HEK293 (cell line): ENCODE results near the gene NOD2.

Source experiments
- CTCF ChIA-PET: fragments of 350-600 bp; formaldehyde crosslinking; extraction: SDS; loops from one replicate; lab custom pipeline; 2021; ENCODE audit warnings: antibody characterized with exemption; lab: Yijun Ruan, JAX
- POLR2A ChIA-PET: fragments of 300-600 bp; formaldehyde crosslinking; extraction: SDS; loops from one replicate; lab custom pipeline; 2020; ENCODE audit warnings: antibody characterized with exemption, inconsistent platforms; lab: Yijun Ruan, JAX
- H3K27ac ChIP-seq: fragments of 200-500 bp; sonication (Bioruptor generic); 2 replicates; pipeline ENCODE4 v1.5.1; 2014; ENCODE audit warnings: low read depth, low read length, control low read depth, inconsistent platforms; ENCODE audit errors: extremely low read depth
- H3K36me3 ChIP-seq, 2 experiments: fragments of 200-500 bp in 1 of 2; sonication (Bioruptor generic) in 1 of 2; 1 replicate in 1 of 2; 2 replicates in 1 of 2; pipeline ENCODE4 v1.5.1; 2014 to 2017; ENCODE audit warnings: inconsistent platforms in 2 of 2, low read length in 2 of 2; ENCODE audit not compliant: control insufficient read depth in 2 of 2, insufficient read depth in 1 of 2
- H3K4me1 ChIP-seq: fragments of 200-500 bp; sonication (Bioruptor generic); 2 replicates; pipeline ENCODE4 v1.5.1; 2014; ENCODE audit warnings: mild to moderate bottlenecking, low read length, inconsistent platforms; ENCODE audit not compliant: control insufficient read depth, insufficient read depth
- H3K4me3 ChIP-seq: 2 replicates; pipeline ENCODE4 v1.5.1; 2011; ENCODE audit warnings: low read depth, mild to moderate bottlenecking, control low read depth, low read length, moderate library complexity
- H3K9me3 ChIP-seq: fragments of 200-500 bp; sonication (Bioruptor generic); 2 replicates; pipeline ENCODE4 v1.5.1; 2014; ENCODE audit warnings: low read depth, low read length, inconsistent platforms; ENCODE audit not compliant: control insufficient read depth, insufficient read depth
- HIC1 ChIP-seq: fragments of 450-650 bp; formaldehyde crosslinking; IDR thresholded peaks from 2 replicates; pipeline ENCODE4 v1.5.1; 2016; ENCODE audit warnings: missing biosample characterization, missing genetic modification characterization
- HOXC10 ChIP-seq: sonication (generic); formaldehyde crosslinking; IDR thresholded peaks from 2 replicates; pipeline ENCODE4 v1.8.1; 2023; ENCODE audit warnings: mild to moderate bottlenecking, missing genetic modification reagents
- PATZ1 ChIP-seq: fragments of 450-650 bp; formaldehyde crosslinking; IDR thresholded peaks from 2 replicates; pipeline ENCODE4 v1.5.1; 2016; ENCODE audit warnings: missing biosample characterization, missing genetic modification characterization
- ZBTB20 ChIP-seq: fragments of 450-650 bp; formaldehyde crosslinking; IDR thresholded peaks from 2 replicates; pipeline ENCODE4 v1.5.1; 2016; ENCODE audit warnings: missing biosample characterization, missing genetic modification characterization
- ZNF114 ChIP-seq: fragments of 450-650 bp; formaldehyde crosslinking; IDR thresholded peaks from 2 replicates; pipeline ENCODE4 v1.5.0; 2017; ENCODE audit warnings: missing biosample characterization, missing genetic modification characterization
- ZNF354C ChIP-seq: fragments of 450-650 bp; formaldehyde crosslinking; IDR thresholded peaks from 2 replicates; pipeline ENCODE4 v1.5.1; 2016; ENCODE audit warnings: missing biosample characterization, missing genetic modification characterization, low read depth, borderline replicate concordance
- ZNF37A ChIP-seq: fragments of 450-650 bp; IDR thresholded peaks from 2 replicates; pipeline ENCODE4 v1.5.1; 2018; ENCODE audit warnings: missing biosample characterization, missing genetic modification characterization
- ZNF398 ChIP-seq: fragments of 450-650 bp; formaldehyde crosslinking; IDR thresholded peaks from 2 replicates; pipeline ENCODE4 v1.5.1; 2017; ENCODE audit warnings: missing biosample characterization, missing genetic modification characterization
- ZNF404 ChIP-seq: fragments of 450-650 bp; formaldehyde crosslinking; IDR thresholded peaks from 2 replicates; pipeline ENCODE4 v1.5.1; 2017; ENCODE audit warnings: missing biosample characterization, missing genetic modification characterization
- ZNF521 ChIP-seq: fragments of 450-650 bp; formaldehyde crosslinking; IDR thresholded peaks from 2 replicates; pipeline ENCODE4 v1.5.1; 2017; ENCODE audit warnings: missing biosample characterization, mild to moderate bottlenecking, missing genetic modification characterization
- ZNF571 ChIP-seq: fragments of 450-650 bp; formaldehyde crosslinking; IDR thresholded peaks from 2 replicates; pipeline ENCODE4 v1.5.0; 2017; ENCODE audit warnings: missing biosample characterization, missing genetic modification characterization
- ZNF585B ChIP-seq: fragments of 450-650 bp; formaldehyde crosslinking; IDR thresholded peaks from 2 replicates; pipeline ENCODE4 v1.5.1; 2016; ENCODE audit warnings: missing biosample characterization, missing genetic modification characterization
- ZNF610 ChIP-seq: fragments of 450-650 bp; formaldehyde crosslinking; IDR thresholded peaks from 2 replicates; pipeline ENCODE4 v1.5.1; 2016; ENCODE audit warnings: missing biosample characterization, missing genetic modification characterization, borderline replicate concordance
- ZNF629 ChIP-seq: fragments of 450-650 bp; formaldehyde crosslinking; IDR thresholded peaks from 2 replicates; pipeline ENCODE4 v1.5.1; 2017; ENCODE audit warnings: missing biosample characterization, missing genetic modification characterization
- ZNF639 ChIP-seq: fragments of 450-650 bp; formaldehyde crosslinking; IDR thresholded peaks from 2 replicates; pipeline ENCODE4 v1.5.1; 2016; ENCODE audit warnings: missing biosample characterization, missing genetic modification characterization
- ZNF664 ChIP-seq: fragments of 450-650 bp; formaldehyde crosslinking; IDR thresholded peaks from 2 replicates; pipeline ENCODE4 v1.5.1; 2016; ENCODE audit warnings: missing biosample characterization, missing genetic modification characterization
- ZNF791 ChIP-seq: fragments of 450-650 bp; formaldehyde crosslinking; IDR thresholded peaks from 2 replicates; pipeline ENCODE4 v1.5.1; 2016; ENCODE audit warnings: missing biosample characterization, missing genetic modification characterization

Gene NOD2

GRCh38 chr16:50692999-50693781, at the start of gene NOD2 (continued):
- TF ChIP-seq ZNF398 (tag by site-specific recombination): peak; percentile 72
- no peak for TF ChIP-seq ZNF664 (tag by site-specific recombination)
- TF ChIP-seq ZBTB20 (tag by site-specific recombination): peak; percentile 47; the same call in 1 of the 2 replicates
- no peak for TF ChIP-seq ZNF521 (tag by site-specific recombination)

GRCh38 chr16:50644245-50644644, 49.2 kb upstream of the NOD2 start:
- Histone ChIP-seq H3K4me1 (no peaks in the 10 kb centered on the region), H3K9me3 (no peaks in the 10 kb centered on the region), H3K4me3 (no peak overlapping the region), H3K27ac (no peak overlapping the region), H3K36me3 (no peaks in the 10 kb centered on the region)
- POLR2A ChIA-PET: no interaction called here
- CTCF ChIA-PET: no interaction called here
- TF ChIP-seq ZNF571 (tag by site-specific recombination): no peak
- no peak for TF ChIP-seq ZNF404 (tag by site-specific recombination)
- no peak for TF ChIP-seq ZNF791 (tag by site-specific recombination)
- no peak for TF ChIP-seq ZNF37A (tag by site-specific recombination)
- no peak for TF ChIP-seq PATZ1
- TF ChIP-seq HOXC10 (CRISPR knock-in tag): no peak
- TF ChIP-seq ZNF354C (tag by site-specific recombination): no peak
- TF ChIP-seq ZNF114 (tag by site-specific recombination): no peak
- TF ChIP-seq ZNF639 (tag by site-specific recombination): no peak
- TF ChIP-seq HIC1 (tag by site-specific recombination): no peak
- no peak for TF ChIP-seq ZNF610 (tag by site-specific recombination)
- TF ChIP-seq ZNF585B (tag by site-specific recombination): no peak
- TF ChIP-seq ZNF629 (tag by site-specific recombination): no peak
